Esophagus squamous epithelium (tissue), 4 donors: Measurements from ENCODE around the gene NUDT15.

ENCODE experiments used
- POLR2A ChIP-seq, 4 donors: fragments of 450-650 bp; IDR thresholded peaks; one replicate each; pipeline ENCODE4 v1.6.1; 2017; ENCODE audit warnings: antibody characterized with exemption in 4 of 4, mild to moderate bottlenecking in 4 of 4, moderate library complexity in 3 of 4
- TF ChIP-seq, protein P1 (sequence below), 6 experiments: fragments of 450-650 bp in 4 of 6; fragments of 200-600 bp in 2 of 6; sonication (generic) in 2 of 6; IDR thresholded peaks; one replicate each; pipeline ENCODE4 v1.5.1; 2016 to 2019; ENCODE audit warnings: antibody characterized with exemption in 6 of 6, mild to moderate bottlenecking in 4 of 6, moderate library complexity in 4 of 6

DNA sequence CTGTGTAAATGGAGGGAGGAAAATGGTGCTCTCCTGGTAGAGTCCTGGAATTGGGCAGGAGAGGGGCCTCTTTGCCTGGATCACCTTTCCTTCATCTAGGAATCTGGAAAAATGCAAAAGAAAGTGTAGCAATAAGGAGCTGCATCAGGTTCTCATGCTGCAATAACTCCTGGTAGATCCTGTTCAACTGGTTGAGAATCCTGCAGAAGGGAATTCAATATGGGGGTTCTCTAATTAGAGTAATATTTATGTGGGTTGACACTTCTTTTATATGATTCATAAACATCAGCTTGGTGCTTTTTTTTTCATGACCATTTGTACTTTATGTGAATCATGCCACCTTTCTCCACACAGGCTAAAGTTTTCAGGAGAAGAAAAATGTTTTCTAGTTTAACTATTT, 9.5 kb upstream of the NUDT15 start:
- TF ChIP-seq, protein P1, sequence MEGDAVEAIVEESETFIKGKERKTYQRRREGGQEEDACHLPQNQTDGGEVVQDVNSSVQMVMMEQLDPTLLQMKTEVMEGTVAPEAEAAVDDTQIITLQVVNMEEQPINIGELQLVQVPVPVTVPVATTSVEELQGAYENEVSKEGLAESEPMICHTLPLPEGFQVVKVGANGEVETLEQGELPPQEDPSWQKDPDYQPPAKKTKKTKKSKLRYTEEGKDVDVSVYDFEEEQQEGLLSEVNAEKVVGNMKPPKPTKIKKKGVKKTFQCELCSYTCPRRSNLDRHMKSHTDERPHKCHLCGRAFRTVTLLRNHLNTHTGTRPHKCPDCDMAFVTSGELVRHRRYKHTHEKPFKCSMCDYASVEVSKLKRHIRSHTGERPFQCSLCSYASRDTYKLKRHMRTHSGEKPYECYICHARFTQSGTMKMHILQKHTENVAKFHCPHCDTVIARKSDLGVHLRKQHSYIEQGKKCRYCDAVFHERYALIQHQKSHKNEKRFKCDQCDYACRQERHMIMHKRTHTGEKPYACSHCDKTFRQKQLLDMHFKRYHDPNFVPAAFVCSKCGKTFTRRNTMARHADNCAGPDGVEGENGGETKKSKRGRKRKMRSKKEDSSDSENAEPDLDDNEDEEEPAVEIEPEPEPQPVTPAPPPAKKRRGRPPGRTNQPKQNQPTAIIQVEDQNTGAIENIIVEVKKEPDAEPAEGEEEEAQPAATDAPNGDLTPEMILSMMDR (IDR thresholded peaks at IDR 0.05), result no peak
- TF ChIP-seq POLR2A (IDR thresholded peaks at IDR 0.05), result no peak
